GM21825 (cell line): ENCODE results near the gene NRARP.
A peak's percentile ranks its signal among the peaks of the same experiment; 100 is the strongest.
"Not testable (repeated sequence)": the region's sequence is repeated elsewhere in the genome, so short reads cannot be mapped to it uniquely, and the experiment has no call there.

Experiments used
- ATAC-seq: cut with Tn5 transposase; IDR thresholded peaks from one replicate; pipeline ENCODE4 v1.9.1; 2021; ENCODE audit warnings: mild to moderate bottlenecking, moderate library complexity; ENCODE audit not compliant: unreplicated experiment

The NRARP gene

DNA sequence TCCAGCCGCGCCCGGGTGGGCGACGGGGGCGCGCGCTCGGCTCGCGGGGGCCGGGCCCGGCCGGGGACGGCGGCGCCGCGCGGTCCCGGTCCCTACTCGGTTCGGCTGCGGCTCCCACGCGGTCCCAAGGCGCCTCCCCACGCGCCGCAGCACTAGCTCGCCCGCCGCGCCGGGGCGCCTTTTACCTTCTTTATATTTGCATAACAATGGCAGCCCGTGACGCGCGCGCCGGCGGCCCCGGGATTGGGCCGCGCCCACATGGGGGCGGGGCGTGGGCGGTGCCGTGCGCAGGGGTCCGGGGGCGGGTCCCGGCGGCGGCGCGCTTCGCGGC is at the start of gene NRARP:
TSS of gene NRARP (minus strand) at position 154 of the 331 bp plus-strand sequence. CDS start 343 bp downstream, outside the sequence.
- ATAC-seq: peak; percentile 68

DNA sequence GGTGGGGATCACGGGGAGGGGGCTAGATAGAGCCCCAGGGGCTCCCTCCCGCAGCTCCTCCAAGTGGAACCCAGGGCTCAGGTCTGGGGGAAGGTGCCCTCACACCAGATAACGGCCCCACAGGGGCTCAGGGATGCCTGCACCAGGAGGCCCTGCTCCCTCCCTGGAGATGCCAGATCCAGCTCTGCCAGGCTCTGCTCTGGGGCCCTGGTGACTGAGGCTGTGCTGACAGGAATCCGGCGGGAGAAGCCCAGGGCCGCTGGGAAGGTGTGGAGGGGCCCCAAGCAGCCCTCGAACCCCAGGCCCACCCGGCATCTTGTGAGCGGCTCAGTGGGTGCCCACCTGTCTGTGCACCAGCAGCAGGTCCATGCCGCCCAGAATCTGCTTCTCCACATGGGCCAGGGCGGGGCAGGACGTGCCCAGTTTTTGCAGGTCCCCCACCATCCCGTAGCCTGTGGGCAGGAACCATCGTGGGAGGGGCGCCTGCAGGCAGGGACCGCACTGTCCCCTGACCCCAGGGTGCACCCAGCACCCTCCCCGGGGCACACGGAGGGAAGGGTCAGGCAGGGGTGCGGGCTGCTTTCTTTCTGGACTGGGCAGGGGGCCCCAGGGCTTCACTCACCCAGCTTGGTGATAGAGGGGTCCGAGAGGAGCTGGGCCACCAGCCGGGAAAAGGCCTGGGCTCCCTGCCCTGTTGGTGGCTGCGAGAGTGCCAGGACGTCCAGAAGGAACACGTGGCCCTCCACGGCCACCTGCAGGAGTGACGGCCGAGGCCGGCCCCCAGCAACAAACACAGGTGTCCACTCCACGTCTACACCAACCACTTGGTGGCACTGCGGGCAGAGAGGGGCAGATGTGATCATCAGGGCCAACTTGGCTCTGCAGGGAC is 48.9 kb upstream of the NRARP start:
- ATAC-seq: no peak

GRCh38 chr9:137349471-137350033 is 47.5 kb upstream of the NRARP start:
- no peak for ATAC-seq

DNA sequence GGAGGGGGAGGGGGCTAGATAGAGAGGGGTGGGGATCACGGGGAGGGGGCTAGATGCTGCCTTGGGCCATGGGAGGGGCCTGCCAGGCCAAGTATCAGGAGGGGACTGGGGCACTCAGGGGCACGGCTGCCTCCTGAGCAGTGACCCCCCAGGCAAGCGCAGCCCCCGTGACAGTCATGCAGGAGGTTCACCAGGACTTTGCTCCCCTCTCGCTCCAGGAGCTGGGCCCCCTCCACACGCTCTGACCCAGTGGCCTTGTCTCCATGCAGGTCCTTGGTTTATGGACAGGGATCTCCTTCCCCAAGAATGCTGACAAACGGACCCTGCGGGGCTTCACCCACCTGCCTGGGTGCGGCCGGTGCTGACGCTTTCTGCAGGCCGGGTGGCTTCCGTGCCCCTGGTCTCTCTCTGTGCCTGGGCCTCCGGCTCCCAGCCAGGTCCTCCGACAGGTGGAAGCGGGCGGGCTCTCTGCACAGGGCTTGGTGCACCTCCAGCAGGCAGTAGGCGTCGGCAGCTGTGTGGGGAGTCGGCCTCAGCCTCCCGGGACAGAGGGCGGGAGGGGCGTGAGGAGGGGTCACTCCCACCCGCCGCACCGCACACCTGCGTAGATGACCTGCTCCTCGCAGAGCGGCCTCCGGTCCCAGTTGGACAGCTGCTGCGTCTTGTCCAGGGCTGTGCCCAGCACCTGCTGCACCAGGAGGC is 46.8 kb upstream of the NRARP start:
- no peak for ATAC-seq

DNA sequence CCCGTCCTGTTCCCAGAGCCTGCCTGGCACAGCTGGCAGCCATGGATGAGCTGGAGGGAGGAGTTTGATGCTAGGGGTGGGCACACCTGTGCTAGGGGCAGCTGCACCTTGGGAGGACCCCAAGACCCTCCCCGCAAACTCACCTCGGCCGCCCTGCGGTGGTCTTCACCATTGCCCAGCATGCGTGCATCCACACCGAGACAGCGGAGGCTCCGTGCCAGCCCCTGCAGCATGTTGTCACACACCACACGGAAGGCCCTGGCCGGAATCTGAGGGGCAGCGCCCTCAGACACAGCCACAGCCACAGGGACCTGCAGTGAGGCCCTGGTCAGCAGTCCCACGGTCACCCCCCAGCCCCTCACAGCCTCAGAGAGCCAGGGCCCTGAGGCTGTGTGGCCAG is 45.9 kb upstream of the NRARP start:
- no peak for ATAC-seq

GRCh38 chr9:137342482-137342881 is 40.4 kb upstream of the NRARP start:
- ATAC-seq: no peak

DNA sequence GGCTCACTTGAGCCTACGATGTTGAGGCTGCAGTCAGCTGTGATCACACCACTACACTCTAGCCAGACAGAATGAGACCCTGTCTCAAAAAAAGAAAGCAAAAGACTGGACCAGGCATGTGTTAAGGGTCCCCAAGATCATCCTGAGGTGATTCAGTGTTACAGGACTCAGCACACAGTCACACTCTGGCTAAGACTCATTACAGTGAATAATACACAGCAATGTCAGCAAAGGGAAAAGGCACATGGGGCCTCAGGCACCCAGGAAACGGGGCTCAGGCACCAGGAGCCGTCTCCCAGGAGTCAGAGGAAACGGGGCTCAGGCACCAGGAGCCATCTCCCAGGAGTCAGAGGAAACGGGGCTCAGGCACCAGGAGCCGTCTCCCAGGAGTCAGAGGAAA is 39.2 kb upstream of the NRARP start:
- no peak for ATAC-seq

- not testable (repeated sequence) for ATAC-seq
Measured at GRCh38 chr9:137339908-137340462, 37.9 kb upstream of the NRARP start.

GRCh38 chr9:137339045-137339907 is 37.2 kb upstream of the NRARP start:
- ATAC-seq: no peak

GRCh38 chr9:137336735-137337134 is 34.7 kb upstream of the NRARP start:
- no peak for ATAC-seq

- no peak for ATAC-seq
Measured at GRCh38 chr9:137333016-137333671, 31.1 kb upstream of the NRARP start.

GRCh38 chr9:137331929-137332328 is 29.9 kb upstream of the NRARP start:
- no peak for ATAC-seq

DNA sequence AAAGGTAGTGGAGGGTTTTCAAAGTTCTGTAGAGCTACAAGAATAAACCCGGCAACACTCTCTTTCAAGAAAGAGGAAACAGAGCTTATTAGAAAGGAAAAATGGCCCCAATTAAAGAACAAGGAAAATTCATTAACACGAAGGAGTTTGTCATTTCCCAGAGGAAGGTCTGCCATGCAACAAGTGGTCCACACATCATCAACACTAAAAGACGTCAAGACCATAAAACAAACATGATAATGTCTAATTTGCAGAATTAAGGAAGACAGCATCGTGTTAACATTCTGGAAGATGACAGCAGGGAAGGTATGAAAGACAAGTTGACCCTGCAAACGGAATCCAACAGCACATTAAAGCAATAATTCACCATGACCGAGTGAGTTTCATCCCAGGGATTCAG is 28.6 kb upstream of the NRARP start:
- ATAC-seq: no peak

- not testable (repeated sequence) for ATAC-seq
Measured at GRCh38 chr9:137329590-137329989, 27.5 kb upstream of the NRARP start.

GRCh38 chr9:137327641-137328550 is 25.8 kb upstream of the NRARP start:
- ATAC-seq: not testable (repeated sequence)

DNA sequence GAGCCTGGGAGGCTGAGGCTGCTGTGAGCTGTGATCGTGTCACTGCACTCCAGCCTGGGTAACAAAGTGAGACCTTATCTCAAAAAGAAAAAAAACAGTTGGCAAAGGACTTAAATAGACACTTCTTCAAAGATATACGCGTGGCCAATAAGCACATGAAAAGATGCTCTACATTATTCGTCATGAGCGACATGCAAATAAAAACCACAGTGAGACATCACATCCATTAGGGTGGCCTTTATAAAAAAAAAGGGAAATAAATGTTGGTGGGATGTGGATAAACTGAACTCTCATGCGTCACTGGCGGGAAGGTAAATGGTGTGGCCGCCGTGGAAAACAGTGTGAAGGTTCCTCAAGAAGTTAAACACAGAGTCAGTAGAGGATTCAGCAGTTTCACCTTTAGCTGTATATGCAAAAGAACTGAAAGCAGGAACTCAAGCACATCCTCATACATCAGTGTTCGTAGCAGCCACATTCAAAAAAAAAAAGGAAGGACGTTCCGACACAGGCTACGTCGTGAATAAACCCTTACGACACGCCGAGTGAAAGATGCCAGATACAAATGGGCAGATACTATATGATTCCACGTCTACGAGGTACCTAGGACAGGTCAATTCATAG is 24.5 kb upstream of the NRARP start:
- peak; percentile 69 for ATAC-seq

DNA sequence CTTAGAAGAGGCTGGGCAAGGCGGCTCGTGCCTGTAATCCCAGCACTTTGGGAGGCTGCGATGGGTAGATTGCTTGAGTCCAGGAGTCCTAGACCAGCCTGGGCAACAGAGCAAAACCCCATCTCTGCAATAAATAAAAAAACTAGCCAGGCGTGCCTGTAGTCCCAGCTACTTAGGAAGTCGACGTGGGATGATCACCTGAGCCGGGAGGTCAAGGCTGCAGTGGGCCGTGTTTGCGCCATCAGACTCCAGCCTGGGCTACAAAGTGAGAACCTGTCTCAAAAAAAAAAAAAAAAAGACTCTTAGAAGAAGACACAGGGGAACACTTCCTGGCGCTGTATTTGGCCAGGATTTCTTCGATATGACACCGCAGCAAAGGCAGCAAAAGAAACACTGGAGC is 23.7 kb upstream of the NRARP start:
- ATAC-seq: no peak

GRCh38 chr9:137325124-137325523 is 23.1 kb upstream of the NRARP start:
- no peak for ATAC-seq
